Effector memory CD8-positive, alpha-beta T cell (primary cell): ENCODE results near the gene CD86.

Source experiments
- ATAC-seq: fragments of 150-1000 bp; cut with Tn5 transposase; replicated peaks from 2 replicates; pipeline ENCODE4 v1.10.0; 2021; ENCODE audit warnings: mild to moderate bottlenecking, moderate library complexity
- DNase-seq, 3 experiments: peaks; one replicate each; pipeline ENCODE4 v3.0.0; 2021
- H3K27ac Mint-ChIP-seq, 2 donors: one replicate each; pipeline ENCODE4 v1.8.0; 2022; ENCODE audit warnings: mild to moderate bottlenecking in 2 of 2, mixed read lengths in 2 of 2, moderate library complexity in 2 of 2
- H3K27me3 Mint-ChIP-seq, 2 donors: one replicate each; pipeline ENCODE4 v1.8.0; 2022; ENCODE audit warnings: mixed read lengths in 2 of 2
- H3K36me3 Mint-ChIP-seq: one replicate; pipeline ENCODE4 v1.8.0; 2022; ENCODE audit warnings: mild to moderate bottlenecking, moderate library complexity, mixed read lengths; ENCODE audit not compliant: insufficient read depth
- H3K4me1 Mint-ChIP-seq, 2 donors: one replicate each; pipeline ENCODE4 v1.8.0; 2022; ENCODE audit warnings: low read depth in 2 of 2, mixed read lengths in 2 of 2
- H3K4me3 Mint-ChIP-seq, 2 donors: one replicate each; pipeline ENCODE4 v1.8.0; 2022; ENCODE audit warnings: mild to moderate bottlenecking in 2 of 2, mixed read lengths in 2 of 2, moderate library complexity in 2 of 2
- H3K9me3 Mint-ChIP-seq, 2 donors: one replicate each; pipeline ENCODE4 v1.8.0; 2022; ENCODE audit warnings: mixed read lengths in 2 of 2

The CD86 gene

GRCh38 chr3:122167630-122168029, 112.5 kb downstream of the CD86 start:
- ATAC-seq = no peak
- Mint-ChIP-seq H3K36me3 (no peaks in the 10 kb centered on the region), H3K4me3 (no peak overlapping the region), H3K4me1 (no peaks in the 10 kb centered on the region), H3K27me3 (peaks cover 20 to 38% of the 10 kb centered on the region in 2 donors), H3K27ac (no peak overlapping the region), H3K9me3 (no peaks in the 10 kb centered on the region)
- DNase-seq = no peak

GRCh38 chr3:122168044-122168443, 112.9 kb downstream of the CD86 start:
- no peaks in the 10 kb centered on the region for H3K4me1 Mint-ChIP-seq
- no peak overlapping the region for H3K27ac Mint-ChIP-seq
- H3K27me3 Mint-ChIP-seq = peaks cover 23 to 38% of the 10 kb centered on the region in 2 donors
- H3K4me3 Mint-ChIP-seq = no peak overlapping the region
- no peak for DNase-seq
- H3K36me3 Mint-ChIP-seq = no peaks in the 10 kb centered on the region
- no peaks in the 10 kb centered on the region for H3K9me3 Mint-ChIP-seq
- ATAC-seq = no peak

GRCh38 chr3:122169911-122170310, 114.7 kb downstream of the CD86 start:
- H3K4me3 Mint-ChIP-seq = no peak overlapping the region
- DNase-seq (no peak), ATAC-seq (no peak)
- no peaks in the 10 kb centered on the region for H3K36me3 Mint-ChIP-seq
- H3K9me3 Mint-ChIP-seq = no peaks in the 10 kb centered on the region
- no peaks in the 10 kb centered on the region for H3K4me1 Mint-ChIP-seq
- no peak overlapping the region for H3K27ac Mint-ChIP-seq
- H3K27me3 Mint-ChIP-seq = peaks cover 24 to 42% of the 10 kb centered on the region in 2 donors
